H54 (cell line): ENCODE data around the gene SAMD4B.
"Not testable (repeated sequence)": the region's sequence is repeated elsewhere in the genome, so short reads cannot be mapped to it uniquely, and the experiment has no call there.

Source experiments
- DNase-seq: peaks from one replicate; pipeline ENCODE4 v3.0.0; 2011; ENCODE audit warnings: low spot score, mixed read lengths; ENCODE audit not compliant: insufficient read length
- FAIRE-seq: peaks from 3 replicates; lab custom pipeline; 2011; peaks lifted over from hg19 to GRCh38; lab: Jason Lieb, UNC
- POLR2A ChIP-seq: IDR thresholded peaks from 2 replicates; pipeline ENCODE4 v1.6.1; 2011; ENCODE audit warnings: low read depth, mild to moderate bottlenecking, low read length

SAMD4B gene

GRCh38 chr19:39335168-39335548 lies 7.1 kb upstream of the SAMD4B start:
- DNase-seq (no peak), FAIRE-seq (no peak)
- no peak for TF ChIP-seq POLR2A

- no peak for FAIRE-seq
- DNase-seq = no peak
Measured at GRCh38 chr19:39336483-39336882, 5.7 kb upstream of the SAMD4B start.

GRCh38 chr19:39339674-39340073 lies 2.5 kb upstream of the SAMD4B start:
- no peak for TF ChIP-seq POLR2A
- FAIRE-seq (no peak), DNase-seq (no peak)

More at GRCh38 chr19:39336483-39336882, 5.7 kb upstream of the SAMD4B start:
- no peak for TF ChIP-seq POLR2A

- not testable (repeated sequence) for FAIRE-seq, DNase-seq
Measured at GRCh38 chr19:39340156-39340555, 2.1 kb upstream of the SAMD4B start.

GRCh38 chr19:39341129-39341718 lies 997 bp upstream of the SAMD4B start:
- no peak for DNase-seq
- no peak for TF ChIP-seq POLR2A
- no peak for FAIRE-seq

- TF ChIP-seq POLR2A = no peak
- FAIRE-seq = no peak
- DNase-seq = no peak
Measured at GRCh38 chr19:39342647-39343305, 555 bp downstream of the SAMD4B start.

GRCh38 chr19:39345956-39346355 lies 3.7 kb downstream of the SAMD4B start:
- FAIRE-seq (no peak), DNase-seq (no peak)
- TF ChIP-seq POLR2A = no peak

GRCh38 chr19:39347332-39348164 lies 5.3 kb downstream of the SAMD4B start:
- FAIRE-seq (no peak), DNase-seq (no peak)
- no peak for TF ChIP-seq POLR2A

- no peak for TF ChIP-seq POLR2A
- no peak for DNase-seq
- FAIRE-seq = no peak
Measured at GRCh38 chr19:39349326-39349725, 7.1 kb downstream of the SAMD4B start.

GRCh38 chr19:39350156-39350555 lies 7.9 kb downstream of the SAMD4B start:
- FAIRE-seq = no peak
- no peak for TF ChIP-seq POLR2A
- no peak for DNase-seq

- no peak for FAIRE-seq
- no peak for TF ChIP-seq POLR2A
- DNase-seq = no peak
Measured at GRCh38 chr19:39351537-39352064, 9.4 kb downstream of the SAMD4B start.

GRCh38 chr19:39352381-39353255 lies 10.4 kb downstream of the SAMD4B start:
- no peak for FAIRE-seq
- no peak for DNase-seq
- TF ChIP-seq POLR2A = no peak

- DNase-seq (no peak), FAIRE-seq (no peak)
- TF ChIP-seq POLR2A = no peak
Measured at GRCh38 chr19:39355253-39355652, 13.0 kb downstream of the SAMD4B start.
